ENCODE data around the gene SCN7A. TPM values are rescaled to one million over a fixed set of nuclear protein-coding genes. Genes with fewer than 3 reads are reported as not detected.
A peak's percentile ranks its signal among the peaks of the same experiment; 100 is the strongest.

The SCN7A gene
- total RNA-seq, 1 donor from 2014 or later = 6.3 TPM

DNA sequence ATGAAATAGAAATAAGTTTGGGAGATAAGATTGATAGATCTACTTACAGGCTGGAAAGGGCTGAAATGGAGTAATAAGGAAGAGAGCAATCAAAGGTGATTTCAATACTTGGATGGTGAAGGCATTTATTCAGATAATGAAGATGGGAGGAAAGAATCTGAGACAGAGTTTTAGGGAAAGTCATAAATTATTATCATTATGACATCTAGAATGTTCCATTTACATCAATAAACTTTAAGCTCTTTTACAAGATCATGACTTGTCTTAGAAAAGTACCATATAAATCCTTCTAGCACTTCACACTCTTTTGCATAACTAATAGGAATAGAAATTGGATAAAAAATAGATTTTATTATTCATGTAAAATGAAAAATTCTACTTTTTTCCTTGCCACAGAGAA is 120.5 kb downstream of the SCN7A start:
- no peak for DNase-seq (ENCODE audit: low spot score)
- no peaks in the 10 kb centered on the region for H3K9me3 Mint-ChIP-seq (ENCODE audit: unreplicated experiment)
- H3K4me3 Mint-ChIP-seq (ENCODE audit: unreplicated experiment) = peak overlapping the region; percentile 0
- H3K27me3 Mint-ChIP-seq (ENCODE audit: unreplicated experiment) = peaks cover 2% of the 10 kb centered on the region
- TF ChIP-seq, protein P1, sequence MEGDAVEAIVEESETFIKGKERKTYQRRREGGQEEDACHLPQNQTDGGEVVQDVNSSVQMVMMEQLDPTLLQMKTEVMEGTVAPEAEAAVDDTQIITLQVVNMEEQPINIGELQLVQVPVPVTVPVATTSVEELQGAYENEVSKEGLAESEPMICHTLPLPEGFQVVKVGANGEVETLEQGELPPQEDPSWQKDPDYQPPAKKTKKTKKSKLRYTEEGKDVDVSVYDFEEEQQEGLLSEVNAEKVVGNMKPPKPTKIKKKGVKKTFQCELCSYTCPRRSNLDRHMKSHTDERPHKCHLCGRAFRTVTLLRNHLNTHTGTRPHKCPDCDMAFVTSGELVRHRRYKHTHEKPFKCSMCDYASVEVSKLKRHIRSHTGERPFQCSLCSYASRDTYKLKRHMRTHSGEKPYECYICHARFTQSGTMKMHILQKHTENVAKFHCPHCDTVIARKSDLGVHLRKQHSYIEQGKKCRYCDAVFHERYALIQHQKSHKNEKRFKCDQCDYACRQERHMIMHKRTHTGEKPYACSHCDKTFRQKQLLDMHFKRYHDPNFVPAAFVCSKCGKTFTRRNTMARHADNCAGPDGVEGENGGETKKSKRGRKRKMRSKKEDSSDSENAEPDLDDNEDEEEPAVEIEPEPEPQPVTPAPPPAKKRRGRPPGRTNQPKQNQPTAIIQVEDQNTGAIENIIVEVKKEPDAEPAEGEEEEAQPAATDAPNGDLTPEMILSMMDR (IDR thresholded peaks at IDR 0.05; ENCODE audit: unreplicated experiment) = no peak
- no peak overlapping the region for H3K27ac Mint-ChIP-seq (ENCODE audit: unreplicated experiment)
- no peaks in the 10 kb centered on the region for H3K36me3 Mint-ChIP-seq (ENCODE audit: low read depth, unreplicated experiment)
- peaks cover 32% of the 10 kb centered on the region for H3K4me1 Mint-ChIP-seq (ENCODE audit: unreplicated experiment)

DNA sequence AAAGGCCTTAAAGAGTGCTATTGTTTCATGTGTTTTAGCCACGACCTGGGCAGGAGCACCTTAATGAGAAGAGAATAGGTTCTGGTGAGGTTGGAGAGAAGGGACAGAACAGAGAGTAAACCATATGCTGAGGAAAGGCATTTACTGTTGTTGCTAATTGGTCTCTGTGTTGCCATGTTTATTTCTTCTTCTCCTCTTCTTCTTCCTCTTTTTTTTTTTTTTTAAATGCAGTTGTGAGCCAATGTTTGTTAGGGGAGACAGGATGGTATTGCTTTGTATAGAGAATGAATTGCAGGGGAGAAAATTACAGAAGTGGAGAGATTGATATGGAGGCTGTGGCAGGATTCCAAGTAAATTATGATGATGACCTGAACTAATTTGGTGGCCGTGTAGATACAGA is 120.9 kb downstream of the SCN7A start:
- DNase-seq (ENCODE audit: low spot score) = no peak
- H3K9me3 Mint-ChIP-seq (ENCODE audit: unreplicated experiment) = no peaks in the 10 kb centered on the region
- peaks cover 32% of the 10 kb centered on the region for H3K4me1 Mint-ChIP-seq (ENCODE audit: unreplicated experiment)
- peaks cover 2% of the 10 kb centered on the region for H3K27me3 Mint-ChIP-seq (ENCODE audit: unreplicated experiment)
- H3K27ac Mint-ChIP-seq (ENCODE audit: unreplicated experiment) = no peak overlapping the region
- TF ChIP-seq, protein P1 (IDR thresholded peaks at IDR 0.05; ENCODE audit: unreplicated experiment) = no peak
- no peaks in the 10 kb centered on the region for H3K36me3 Mint-ChIP-seq (ENCODE audit: low read depth, unreplicated experiment)
- H3K4me3 Mint-ChIP-seq (ENCODE audit: unreplicated experiment) = peak overlapping the region; percentile 24

DNA sequence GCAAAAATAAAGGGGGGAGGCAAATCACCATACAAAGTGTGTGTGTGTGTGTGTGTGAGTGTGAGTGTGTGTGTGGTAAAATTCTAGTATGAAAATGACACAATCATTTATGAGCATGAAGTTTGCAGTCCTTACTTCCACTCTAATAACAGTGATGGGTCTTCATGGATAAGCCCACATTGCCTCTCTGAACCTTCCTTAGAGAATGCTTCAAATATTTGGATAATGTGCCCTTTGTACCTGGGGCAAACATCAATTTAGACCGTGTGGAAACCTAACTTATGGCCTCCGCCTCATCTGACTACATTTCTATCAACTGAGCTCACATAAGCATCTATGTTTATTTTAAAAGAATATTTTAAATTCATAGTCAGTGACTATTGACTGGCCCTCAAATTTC is 122.0 kb downstream of the SCN7A start:
- peaks cover 2% of the 10 kb centered on the region for H3K27me3 Mint-ChIP-seq (ENCODE audit: unreplicated experiment)
- peaks cover 25% of the 10 kb centered on the region for H3K4me1 Mint-ChIP-seq (ENCODE audit: unreplicated experiment)
- H3K9me3 Mint-ChIP-seq (ENCODE audit: unreplicated experiment) = no peaks in the 10 kb centered on the region
- no peak overlapping the region for H3K27ac Mint-ChIP-seq (ENCODE audit: unreplicated experiment)
- H3K4me3 Mint-ChIP-seq (ENCODE audit: unreplicated experiment) = no peak overlapping the region
- TF ChIP-seq, protein P1 (IDR thresholded peaks at IDR 0.05; ENCODE audit: unreplicated experiment) = no peak
- no peaks in the 10 kb centered on the region for H3K36me3 Mint-ChIP-seq (ENCODE audit: low read depth, unreplicated experiment)
- DNase-seq (ENCODE audit: low spot score) = no peak

DNA sequence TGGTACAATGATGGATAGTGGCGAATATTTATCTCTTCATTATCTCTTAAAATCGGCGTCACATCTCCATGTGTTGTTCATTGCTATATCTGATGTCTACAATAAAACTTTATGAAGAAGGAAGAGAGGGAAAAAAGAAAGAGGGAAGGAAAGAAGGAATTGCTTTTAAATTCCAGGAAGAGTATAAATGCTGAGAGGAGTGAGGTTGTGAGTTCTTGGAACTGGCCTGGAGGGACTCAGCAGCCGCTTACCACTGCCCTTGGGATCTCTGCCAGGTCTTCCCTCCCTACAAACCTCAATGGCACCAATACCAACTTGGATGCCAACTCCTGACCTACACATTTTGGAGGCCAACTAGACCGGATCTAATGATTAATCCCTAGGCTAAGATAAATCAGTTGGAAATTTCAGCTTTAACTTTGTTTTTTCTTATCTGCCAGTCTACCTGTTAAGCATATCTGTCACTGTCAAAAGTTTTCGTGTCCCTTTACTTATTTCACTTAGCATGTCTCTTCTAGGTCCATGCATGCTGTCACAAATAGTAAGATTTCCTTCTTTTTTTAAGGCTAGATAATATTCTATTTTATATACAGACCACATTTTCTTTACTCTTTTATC is 128.1 kb downstream of the SCN7A start:
- Mint-ChIP-seq H3K36me3 (ENCODE audit: low read depth, unreplicated experiment) (no peaks in the 10 kb centered on the region), H3K27me3 (ENCODE audit: unreplicated experiment) (no peaks in the 10 kb centered on the region), H3K4me1 (ENCODE audit: unreplicated experiment) (peaks cover 7% of the 10 kb centered on the region), H3K4me3 (ENCODE audit: unreplicated experiment) (no peak overlapping the region), H3K9me3 (ENCODE audit: unreplicated experiment) (no peaks in the 10 kb centered on the region), H3K27ac (ENCODE audit: unreplicated experiment) (no peak overlapping the region)
- TF ChIP-seq, protein P1 (IDR thresholded peaks at IDR 0.05; ENCODE audit: unreplicated experiment) = no peak
- no peak for DNase-seq (ENCODE audit: low spot score)

DNA sequence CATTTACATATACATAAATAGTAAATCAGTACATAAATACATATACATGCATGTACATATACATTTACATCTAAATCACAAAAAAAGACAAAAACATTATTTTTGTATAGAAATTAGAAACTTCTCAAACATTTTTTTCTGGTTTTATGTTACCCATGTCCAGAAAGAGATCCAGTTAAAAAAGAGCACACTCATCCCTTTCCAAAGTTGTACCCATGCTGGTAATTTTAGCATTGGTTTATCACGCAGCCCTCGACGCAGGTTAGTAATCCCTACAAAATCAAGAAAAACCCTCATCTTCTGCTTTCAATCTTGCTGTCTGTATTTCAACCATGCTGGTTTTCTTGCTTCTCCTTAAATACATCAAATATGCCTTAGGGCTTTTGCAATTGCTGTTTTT is 128.8 kb downstream of the SCN7A start:
- H3K27me3 Mint-ChIP-seq (ENCODE audit: unreplicated experiment) = no peaks in the 10 kb centered on the region
- H3K27ac Mint-ChIP-seq (ENCODE audit: unreplicated experiment) = no peak overlapping the region
- H3K9me3 Mint-ChIP-seq (ENCODE audit: unreplicated experiment) = no peaks in the 10 kb centered on the region
- DNase-seq (ENCODE audit: low spot score) = no peak
- no peaks in the 10 kb centered on the region for H3K36me3 Mint-ChIP-seq (ENCODE audit: low read depth, unreplicated experiment)
- TF ChIP-seq, protein P1 (IDR thresholded peaks at IDR 0.05; ENCODE audit: unreplicated experiment) = no peak
- H3K4me3 Mint-ChIP-seq (ENCODE audit: unreplicated experiment) = no peak overlapping the region
- peaks cover 7% of the 10 kb centered on the region for H3K4me1 Mint-ChIP-seq (ENCODE audit: unreplicated experiment)
